IPS-15b (cell line): ENCODE results near the gene PKNOX2.

Experiments
- H3K27me3 ChIP-seq: one replicate; pipeline ENCODE4 v1.6.1; 2013; ENCODE audit warnings: low read length; ENCODE audit not compliant: control insufficient read depth, insufficient read depth
- H3K36me3 ChIP-seq: one replicate; pipeline ENCODE4 v1.6.1; 2013; ENCODE audit warnings: low read length; ENCODE audit not compliant: control insufficient read depth, insufficient read depth
- H3K4me1 ChIP-seq: one replicate; pipeline ENCODE4 v1.6.1; 2013; ENCODE audit warnings: mild to moderate bottlenecking, low read length; ENCODE audit not compliant: control insufficient read depth, insufficient read depth
- H3K4me3 ChIP-seq: one replicate; pipeline ENCODE4 v1.5.1; 2013; ENCODE audit warnings: low read depth, low read length
- H3K9ac ChIP-seq: one replicate; pipeline ENCODE4 v1.6.1; 2013; ENCODE audit warnings: low read depth, mild to moderate bottlenecking, low read length
- H3K9me3 ChIP-seq: one replicate; pipeline ENCODE4 v1.6.1; 2013; ENCODE audit warnings: mild to moderate bottlenecking, low read length; ENCODE audit not compliant: control insufficient read depth, insufficient read depth

PKNOX2 gene

DNA sequence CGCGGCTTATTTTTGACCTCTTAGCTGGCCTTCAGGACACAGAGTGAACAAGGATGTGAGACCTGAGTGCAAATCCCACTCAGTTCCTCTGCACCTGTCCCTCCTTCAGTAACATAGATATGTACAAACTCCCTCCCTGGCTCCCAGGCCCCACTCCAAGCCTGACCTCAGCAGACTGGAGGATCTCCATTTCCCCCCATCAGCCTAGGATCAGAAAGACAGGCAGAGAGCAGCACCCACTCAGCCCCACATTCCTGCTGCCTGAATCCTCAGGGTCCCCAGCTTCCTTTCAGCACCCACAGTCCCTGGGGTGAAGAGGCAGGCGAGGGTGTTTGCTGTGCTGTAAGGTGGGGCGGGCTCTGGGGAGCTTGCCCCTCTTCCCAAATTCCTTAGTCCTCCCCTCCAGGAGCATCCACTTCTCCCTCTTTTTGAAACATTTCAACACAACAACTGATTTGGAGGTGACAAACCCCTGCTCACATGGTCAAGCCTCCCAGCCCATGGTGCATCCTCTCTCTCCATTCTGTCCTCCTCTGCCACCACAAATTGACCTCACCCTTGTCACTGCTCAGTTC is 180.4 kb downstream of the PKNOX2 start:
- H3K4me1 ChIP-seq: peaks cover 24% of the 10 kb centered on the region
- H3K36me3 ChIP-seq: no peaks in the 10 kb centered on the region
- H3K9me3 ChIP-seq: no peaks in the 10 kb centered on the region
- no peak overlapping the region for H3K9ac ChIP-seq
- H3K27me3 ChIP-seq: peaks cover 13% of the 10 kb centered on the region
- no peak overlapping the region for H3K4me3 ChIP-seq

DNA sequence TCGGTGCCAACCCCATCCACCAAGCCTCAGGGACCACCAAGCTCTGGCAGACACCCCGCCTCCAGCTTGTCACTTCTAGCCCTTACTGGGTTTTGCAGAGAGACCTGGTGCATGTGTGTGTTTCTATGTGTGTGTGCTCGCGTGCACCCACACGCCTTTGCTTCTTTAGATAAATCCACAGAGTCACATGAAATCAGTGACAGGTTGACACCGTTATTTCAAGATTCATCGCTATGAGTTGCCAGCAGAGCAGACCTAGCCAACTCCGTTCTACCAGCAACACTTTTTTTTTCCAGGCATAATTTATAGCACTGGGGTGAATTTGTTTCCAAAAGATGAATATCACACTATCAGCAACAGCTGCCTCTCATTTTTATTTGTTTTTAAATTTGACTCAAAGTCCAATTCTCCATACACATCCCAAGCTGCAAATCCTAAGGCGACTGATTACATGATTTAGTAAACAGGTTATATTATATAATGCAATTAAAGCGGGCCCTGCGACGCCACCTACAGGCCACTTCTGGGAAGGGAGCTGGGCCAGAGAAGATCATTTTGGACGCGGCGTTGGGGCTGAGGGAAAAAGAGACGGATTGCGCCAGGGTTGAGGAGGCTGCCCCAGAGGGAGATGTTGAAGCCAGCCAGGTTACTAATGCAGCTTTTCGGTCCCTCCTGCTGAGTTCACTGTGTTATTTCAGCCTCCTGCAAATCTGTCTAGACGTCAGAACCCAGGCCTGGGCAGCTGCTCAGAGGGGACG is 181.0 kb downstream of the PKNOX2 start:
- no peak overlapping the region for H3K9ac ChIP-seq
- no peaks in the 10 kb centered on the region for H3K36me3 ChIP-seq
- H3K4me1 ChIP-seq: peaks cover 29% of the 10 kb centered on the region
- H3K27me3 ChIP-seq: peaks cover 15% of the 10 kb centered on the region
- H3K4me3 ChIP-seq: no peak overlapping the region
- H3K9me3 ChIP-seq: no peaks in the 10 kb centered on the region

DNA sequence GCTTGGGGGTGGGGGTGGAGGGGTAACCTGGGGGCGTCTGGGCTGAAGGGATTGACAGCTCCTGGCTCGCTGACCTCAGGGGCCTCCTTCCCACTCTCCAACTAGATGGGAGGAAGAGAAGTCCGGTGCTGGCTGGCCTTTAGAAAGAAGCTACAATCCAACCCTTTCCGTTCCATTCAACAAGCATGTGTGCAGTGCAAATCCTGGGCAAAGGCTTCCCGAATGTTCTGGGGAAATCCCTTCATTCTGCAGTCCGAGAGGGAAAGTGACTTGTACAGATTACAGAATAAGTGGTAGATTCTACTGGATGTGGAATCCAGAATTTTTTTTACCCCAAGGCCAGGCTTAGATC is 181.6 kb downstream of the PKNOX2 start:
- no peaks in the 10 kb centered on the region for H3K36me3 ChIP-seq
- H3K4me3 ChIP-seq: no peak overlapping the region
- no peaks in the 10 kb centered on the region for H3K9me3 ChIP-seq
- H3K9ac ChIP-seq: no peak overlapping the region
- H3K27me3 ChIP-seq: peaks cover 15% of the 10 kb centered on the region
- peaks cover 29% of the 10 kb centered on the region for H3K4me1 ChIP-seq

DNA sequence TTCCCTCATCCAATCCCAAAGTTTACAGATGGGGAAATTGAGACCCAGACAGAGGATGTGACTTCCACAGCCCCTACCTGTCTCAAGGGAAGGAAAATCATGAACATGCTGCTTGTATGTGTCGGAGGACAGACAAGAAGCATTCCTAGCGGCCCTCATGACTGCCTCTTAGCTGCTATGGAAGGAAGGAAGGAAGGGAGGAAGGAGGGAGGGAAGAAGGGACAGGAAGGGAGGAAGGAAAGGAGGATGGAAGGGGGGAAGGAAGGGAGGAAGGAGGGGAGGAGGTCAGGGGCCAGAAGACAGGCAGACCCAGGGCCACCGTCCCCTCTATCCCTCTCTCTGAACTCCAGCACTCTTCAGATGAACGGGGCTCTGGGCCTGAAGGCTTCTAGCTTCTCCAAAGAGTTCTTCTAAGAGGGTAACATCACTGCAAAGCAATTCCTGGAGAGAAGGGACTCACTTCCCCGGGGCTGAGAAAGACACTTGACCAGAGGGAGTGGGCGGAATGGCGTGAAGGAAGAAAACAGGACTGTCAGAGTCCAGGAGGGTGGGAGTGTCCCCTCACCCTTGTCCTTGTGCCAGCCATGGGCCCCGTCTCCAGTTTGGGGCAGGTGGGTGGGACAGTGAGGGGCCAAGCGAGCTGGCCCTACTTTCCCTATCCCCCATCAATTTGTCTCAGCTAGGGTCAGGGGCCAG is 182.2 kb downstream of the PKNOX2 start:
- Histone ChIP-seq H3K36me3 (no peaks in the 10 kb centered on the region), H3K4me3 (no peak overlapping the region), H3K9ac (no peak overlapping the region), H3K9me3 (no peaks in the 10 kb centered on the region), H3K4me1 (peaks cover 29% of the 10 kb centered on the region), H3K27me3 (peaks cover 15% of the 10 kb centered on the region)

DNA sequence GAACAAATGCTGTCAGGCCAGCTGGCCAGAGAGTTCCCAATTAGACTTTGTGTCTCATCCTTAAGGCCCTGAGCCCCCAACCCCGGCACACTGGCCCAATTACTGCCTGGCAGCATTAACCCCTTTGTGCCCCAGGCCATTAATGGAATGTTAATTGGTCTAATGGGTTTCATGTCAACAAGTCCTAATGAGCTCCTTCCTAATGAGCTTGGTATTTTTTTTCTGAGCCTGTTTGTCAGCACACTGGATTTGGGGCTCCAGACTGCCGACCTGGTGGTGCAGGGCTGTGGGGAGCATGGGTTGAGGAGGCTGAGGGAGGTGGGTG is 182.7 kb downstream of the PKNOX2 start:
- Histone ChIP-seq H3K4me1 (peaks cover 29% of the 10 kb centered on the region), H3K9ac (no peak overlapping the region), H3K4me3 (no peak overlapping the region), H3K9me3 (no peaks in the 10 kb centered on the region), H3K36me3 (no peaks in the 10 kb centered on the region), H3K27me3 (peaks cover 15% of the 10 kb centered on the region)

DNA sequence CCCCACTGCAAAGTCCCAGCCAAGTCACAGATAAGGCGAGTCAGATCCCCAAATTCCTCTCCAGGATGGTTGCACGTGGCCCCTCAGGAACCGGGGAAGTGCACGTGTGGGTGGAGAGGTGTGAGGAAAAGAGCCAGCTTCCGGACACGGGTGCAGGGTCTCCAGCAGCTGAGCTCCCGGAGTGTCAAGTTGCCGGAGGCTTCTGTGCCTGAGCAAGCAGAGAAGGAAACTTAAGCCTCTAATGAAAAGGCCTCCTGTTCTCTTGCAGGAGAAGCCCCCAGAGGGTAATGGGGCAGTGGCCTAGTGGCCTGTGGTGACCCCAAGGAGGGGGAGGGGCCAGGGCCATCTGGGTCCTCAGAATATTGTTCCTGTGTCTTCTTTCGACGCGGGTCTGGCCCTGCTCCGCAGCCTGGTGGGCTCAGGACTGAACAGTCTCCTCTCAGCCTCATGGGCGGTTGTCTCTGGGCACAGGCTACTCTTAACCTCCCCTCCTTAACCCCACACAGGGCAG is 183.6 kb downstream of the PKNOX2 start:
- Histone ChIP-seq H3K4me3 (no peak overlapping the region), H3K9ac (no peak overlapping the region), H3K36me3 (no peaks in the 10 kb centered on the region), H3K9me3 (no peaks in the 10 kb centered on the region), H3K27me3 (peaks cover 19% of the 10 kb centered on the region), H3K4me1 (peaks cover 21% of the 10 kb centered on the region)

DNA sequence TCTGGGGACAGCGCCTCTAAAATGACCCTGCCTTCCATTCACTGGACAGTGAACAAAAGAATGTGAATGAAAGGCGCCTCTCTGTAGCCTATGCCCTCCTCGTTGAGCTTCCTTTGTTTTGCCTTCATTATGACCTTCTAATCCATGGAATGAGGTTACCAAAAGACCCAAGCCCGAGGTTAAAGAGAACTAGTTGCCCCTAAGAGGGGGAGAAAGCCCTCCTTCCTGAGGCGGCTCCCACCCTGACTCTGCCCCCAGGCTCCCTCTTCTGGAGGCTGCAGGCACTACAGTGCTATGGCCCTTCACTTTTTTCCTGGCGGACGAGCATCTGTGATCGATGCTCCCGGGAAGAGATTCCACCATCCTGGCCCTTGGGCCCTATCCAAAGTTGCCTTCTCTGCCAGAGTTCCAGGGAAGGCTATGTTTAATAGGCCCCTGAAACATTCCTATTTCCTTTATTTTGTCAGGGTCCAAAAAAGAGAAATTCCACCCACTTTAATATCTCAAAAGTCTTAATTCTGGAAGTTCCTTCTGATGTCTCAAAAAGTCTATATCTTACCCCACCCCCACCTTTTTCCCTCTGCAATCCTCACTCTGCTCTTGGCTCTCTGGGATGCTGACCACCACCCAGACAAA is 184.2 kb downstream of the PKNOX2 start:
- Histone ChIP-seq H3K9me3 (no peaks in the 10 kb centered on the region), H3K36me3 (no peaks in the 10 kb centered on the region), H3K9ac (no peak overlapping the region), H3K4me3 (no peak overlapping the region), H3K4me1 (peaks cover 21% of the 10 kb centered on the region), H3K27me3 (peaks cover 20% of the 10 kb centered on the region)

DNA sequence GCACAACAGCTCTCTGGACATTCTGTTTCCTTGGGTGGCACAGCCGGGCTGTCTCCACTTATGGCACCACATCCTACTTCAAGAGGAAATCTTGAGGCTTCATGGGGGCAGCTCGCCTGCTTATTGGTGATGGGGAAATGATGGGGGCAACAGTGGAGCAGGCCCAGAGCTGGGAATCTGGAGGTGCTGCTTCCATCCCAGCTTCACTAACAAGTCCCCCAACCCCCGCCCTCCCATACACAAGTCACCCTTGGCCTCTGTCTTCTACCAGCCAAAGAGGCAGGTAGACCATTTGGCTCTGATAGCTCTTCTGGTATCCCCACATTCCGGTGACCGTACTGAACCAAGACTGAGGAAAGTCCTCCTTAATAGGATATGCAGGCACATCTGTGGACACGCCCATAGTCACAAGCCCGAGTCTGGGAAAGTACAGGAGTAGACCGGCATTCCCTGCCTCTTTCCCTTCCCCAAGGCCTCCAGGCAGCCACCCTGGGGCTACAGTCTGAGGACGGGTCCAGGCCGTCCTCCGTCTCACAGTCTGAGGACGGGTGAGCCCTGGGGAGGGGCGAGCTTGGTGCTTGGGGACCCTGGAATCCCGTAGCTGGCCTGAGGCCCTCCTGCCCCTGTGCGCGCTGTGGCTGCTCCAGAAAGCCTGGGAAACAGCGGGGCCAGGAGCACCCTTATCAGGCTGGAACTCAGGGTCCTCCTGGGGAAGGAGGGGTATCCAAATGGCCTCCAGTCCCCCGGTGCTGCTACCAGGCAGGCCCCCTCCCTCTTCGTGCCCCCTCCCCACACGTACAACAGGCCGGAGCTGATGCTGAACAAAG is 185.9 kb downstream of the PKNOX2 start:
- peaks cover 21% of the 10 kb centered on the region for H3K4me1 ChIP-seq
- no peaks in the 10 kb centered on the region for H3K36me3 ChIP-seq
- H3K9ac ChIP-seq: no peak overlapping the region
- peaks cover 20% of the 10 kb centered on the region for H3K27me3 ChIP-seq
- H3K9me3 ChIP-seq: no peaks in the 10 kb centered on the region
- H3K4me3 ChIP-seq: peak overlapping the region; percentile 45

DNA sequence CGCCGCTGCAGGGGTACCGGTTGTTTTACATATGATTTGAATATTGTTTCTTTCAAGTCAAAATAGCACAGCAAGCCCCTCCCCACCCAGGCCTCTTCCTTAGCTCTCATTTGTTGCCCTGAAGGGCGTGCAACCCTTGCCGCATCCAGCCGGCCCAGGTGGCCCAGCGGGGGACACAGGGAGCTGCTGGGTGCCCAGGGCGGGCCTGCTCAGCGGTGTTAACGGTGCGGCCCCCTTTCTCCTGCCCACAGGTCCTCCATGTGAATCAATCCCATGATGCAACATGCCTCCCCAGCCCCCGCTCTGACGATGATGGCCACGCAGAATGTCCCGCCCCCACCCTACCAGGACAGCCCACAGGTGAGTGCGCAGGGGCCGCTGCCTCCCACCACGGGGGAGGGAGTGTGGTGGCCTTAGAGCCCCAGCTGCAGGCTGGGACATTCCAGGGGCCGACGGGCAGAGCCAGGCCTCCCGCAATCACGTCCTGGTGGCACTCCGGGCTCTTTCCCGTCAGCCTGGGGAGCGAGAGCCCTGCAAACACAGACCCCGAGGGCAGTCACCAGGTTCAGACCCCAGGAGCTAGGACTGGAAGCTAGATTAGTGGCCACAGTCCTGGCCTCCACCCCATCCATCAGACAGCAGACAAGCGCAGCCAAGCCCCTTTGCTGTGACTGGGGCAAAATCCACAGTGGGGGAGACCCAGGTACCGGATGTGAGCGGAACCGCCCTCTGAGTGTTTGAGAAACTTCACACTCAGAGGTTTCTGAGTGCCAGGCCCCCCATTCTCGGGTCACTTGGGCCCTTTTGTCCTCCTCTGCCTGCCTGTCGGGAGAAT is 186.7 kb downstream of the PKNOX2 start:
- Histone ChIP-seq H3K4me3 (peak overlapping the region; percentile 45), H3K27me3 (peaks cover 20% of the 10 kb centered on the region), H3K9me3 (no peaks in the 10 kb centered on the region), H3K9ac (peak overlapping the region; percentile 65), H3K36me3 (no peaks in the 10 kb centered on the region), H3K4me1 (peaks cover 21% of the 10 kb centered on the region)

DNA sequence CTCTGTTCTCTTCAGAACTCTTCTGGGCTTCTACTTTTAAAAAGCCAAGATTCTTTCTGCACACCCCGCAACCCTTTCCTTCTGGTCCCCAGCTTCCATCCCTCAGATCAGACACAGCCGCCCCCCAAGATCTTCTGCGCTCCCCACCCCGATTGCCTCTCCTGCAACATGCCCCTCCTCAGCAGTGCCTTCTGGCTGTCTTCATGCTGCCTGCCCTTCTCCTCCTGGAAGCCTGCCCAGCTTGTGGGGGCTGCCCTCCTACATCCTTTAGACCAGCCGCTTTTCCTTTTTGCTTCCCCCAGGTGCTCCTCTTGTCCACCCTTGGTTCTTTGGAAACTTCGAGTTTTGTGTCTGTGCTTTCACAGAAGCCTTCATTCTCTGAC is 187.3 kb downstream of the PKNOX2 start:
- Histone ChIP-seq H3K36me3 (no peaks in the 10 kb centered on the region), H3K27me3 (peaks cover 14% of the 10 kb centered on the region), H3K9ac (no peak overlapping the region), H3K9me3 (no peaks in the 10 kb centered on the region), H3K4me1 (peaks cover 21% of the 10 kb centered on the region), H3K4me3 (no peak overlapping the region)
